A549 (cell line): ENCODE results near the gene ESR2. TPM values are rescaled to one million over a fixed set of nuclear protein-coding genes. Genes with fewer than 3 reads are reported as not detected.

Source experiments
- ATAC-seq, 2 experiments: fragments of 200-7000 bp in 1 of 2; fragments of >200 bp in 1 of 2; cut with Nextera tagmentation in 1 of 2; cut with Tn5 transposase in 1 of 2; 3 replicates each; pipeline versions ENCODE4 v1.8.0 to v1.9.1; 2018 to 2020; ENCODE audit warnings: mild to moderate bottlenecking in 1 of 2, moderate library complexity in 1 of 2
- CTCF ChIA-PET: fragments of 300-600 bp; sonication (Branson Sonifier 250); formaldehyde crosslinking; extraction: SDS; loops from one replicate; lab custom pipeline; 2021; ENCODE audit warnings: antibody characterized with exemption, inconsistent platforms; lab: Yijun Ruan, JAX
- POLR2A ChIA-PET: fragments of 350-600 bp; formaldehyde crosslinking; extraction: SDS; loops from one replicate; lab custom pipeline; 2021; ENCODE audit warnings: antibody characterized with exemption, inconsistent platforms; lab: Yijun Ruan, JAX
- DNase-seq, 2 experiments: peaks; one replicate each; pipeline versions ENCODE4 v3.0.0 to v3.0.0-alpha.2; 2011 to 2016; ENCODE audit warnings: low read depth in 1 of 2, low spot score in 1 of 2
- FAIRE-seq: peaks from 2 replicates; lab custom pipeline; 2011; peaks lifted over from hg19 to GRCh38; lab: Jason Lieb, UNC
- H3K27ac ChIP-seq, 2 experiments: fragments of >200 bp; sonication (Bioruptor Twin); formaldehyde crosslinking; 3 replicates each; pipeline ENCODE4 v1.5.1; 2016 to 2017
- H3K4me1 ChIP-seq: fragments of >200 bp; sonication (Bioruptor Twin); formaldehyde crosslinking; 3 replicates; pipeline ENCODE4 v1.6.1; 2016
- H3K4me2 ChIP-seq: fragments of >200 bp; sonication (Bioruptor Twin); formaldehyde crosslinking; 3 replicates; pipeline ENCODE4 v1.6.1; 2016
- H3K4me3 ChIP-seq: fragments of >200 bp; sonication (Bioruptor Twin); formaldehyde crosslinking; 3 replicates; pipeline ENCODE4 v1.5.1; 2016
- H3K9me3 ChIP-seq: fragments of >200 bp; sonication (Bioruptor Twin); formaldehyde crosslinking; 3 replicates; pipeline ENCODE4 v1.6.1; 2016
- BHLHE40 ChIP-seq: IDR thresholded peaks from 2 replicates; pipeline ENCODE4 v1.6.1; 2012; ENCODE audit warnings: low read depth, low read length, inconsistent platforms
- EHMT2 ChIP-seq: fragments of 200-600 bp; sonication (generic); IDR thresholded peaks from 2 replicates; pipeline ENCODE4 v1.6.1; 2016; ENCODE audit warnings: antibody characterized with exemption, low read depth, mild to moderate bottlenecking, moderate library complexity
- EP300 ChIP-seq, 2 experiments: fragments of >200 bp; sonication (Bioruptor Twin); formaldehyde crosslinking; IDR thresholded peaks; 2 replicates in 1 of 2; 3 replicates in 1 of 2; pipeline ENCODE4 v1.6.1; 2016 to 2017
- FOXS1 ChIP-seq: fragments of 250-450 bp; sonication (Bioruptor Pico); IDR thresholded peaks from 2 replicates; pipeline ENCODE4 v1.5.0; 2020; ENCODE audit warnings: mild to moderate bottlenecking, moderate library complexity
- GATA3 ChIP-seq: IDR thresholded peaks from 2 replicates; pipeline ENCODE4 v1.6.1; 2012; ENCODE audit warnings: borderline replicate concordance
- HMGXB4 ChIP-seq: fragments of 250-450 bp; sonication (Bioruptor Pico); IDR thresholded peaks from 2 replicates; pipeline ENCODE4 v1.5.0; 2021; ENCODE audit warnings: mild to moderate bottlenecking, moderate library complexity, borderline replicate concordance
- HOXB13 ChIP-seq: fragments of 250-450 bp; sonication (Bioruptor Pico); IDR thresholded peaks from 2 replicates; pipeline ENCODE4 v1.5.0; 2020; ENCODE audit warnings: low read depth, mild to moderate bottlenecking, moderate library complexity
- HOXB5 ChIP-seq: fragments of 250-450 bp; sonication (Bioruptor Pico); IDR thresholded peaks from 2 replicates; pipeline ENCODE4 v1.5.0; 2020; ENCODE audit warnings: mild to moderate bottlenecking, moderate library complexity
- KDM5A ChIP-seq: fragments of 200-600 bp; sonication (generic); IDR thresholded peaks from 2 replicates; pipeline ENCODE4 v1.6.1; 2016; ENCODE audit warnings: antibody characterized with exemption, mild to moderate bottlenecking
- MAZ ChIP-seq: fragments of 150-350 bp; IDR thresholded peaks from 2 replicates; pipeline ENCODE4 v1.6.1; 2014; ENCODE audit warnings: antibody characterized with exemption, low read depth, low read length, borderline replicate concordance
- MYC ChIP-seq: IDR thresholded peaks from 2 replicates; pipeline ENCODE4 v1.6.1; 2012; ENCODE audit warnings: mild to moderate bottlenecking, inconsistent platforms, low read length, improper control_type of control experiment, borderline replicate concordance
- PBX3 ChIP-seq: IDR thresholded peaks from 2 replicates; pipeline ENCODE4 v1.6.1; 2012
- POLR2AphosphoS2 ChIP-seq: conservative IDR thresholded peaks from 2 replicates; pipeline ENCODE4 v1.6.1; 2012; ENCODE audit warnings: low read length, improper control_type of control experiment, inconsistent platforms
- RFX5 ChIP-seq: fragments of 450-650 bp; IDR thresholded peaks from 2 replicates; pipeline ENCODE4 v1.7.1; 2014; ENCODE audit warnings: antibody characterized with exemption, mild to moderate bottlenecking, moderate library complexity
- TFCP2L1 ChIP-seq: fragments of 250-450 bp; sonication (Bioruptor Pico); IDR thresholded peaks from 2 replicates; pipeline ENCODE4 v1.5.0; 2021; ENCODE audit warnings: mild to moderate bottlenecking
- TP53 ChIP-seq: fragments of 250-450 bp; sonication (Bioruptor Pico); IDR thresholded peaks from 2 replicates; pipeline ENCODE4 v1.5.0; 2021; ENCODE audit warnings: mild to moderate bottlenecking, moderate library complexity
- ZC3H11A ChIP-seq: fragments of 450-650 bp; IDR thresholded peaks from 2 replicates; pipeline ENCODE4 v1.6.1; 2014; ENCODE audit warnings: antibody characterized with exemption, mild to moderate bottlenecking
- WGBS: methylation state at CpG from one replicate; pipeline ENCODE4 v1.1.6; 2017; ENCODE audit errors: missing lambda C conversion rate; 5-methylcytosine and 5-hydroxymethylcytosine counted together
- polyA plus RNA-seq, 4 experiments: library from polyadenylated mRNA; depleted of rRNA in 3 of 4; stranded (reverse); fragments of >200 nt; fragmentation: RNase III in 1 of 4; extraction: RNeasy Plus Mini Kit Qiagen cat#74134 plus additional on column Dnase treatment in 1 of 4; gene quantifications; 2 replicates in 3 of 4; 3 replicates in 1 of 4; pipeline ENCODE4 v1.2.3, GENCODE V29; 2011 to 2017
- TF ChIP-seq, protein P1 (sequence below): IDR thresholded peaks from 2 replicates; pipeline ENCODE4 v1.6.1; 2012; ENCODE audit warnings: low read depth, borderline replicate concordance
- TF ChIP-seq, protein P2 (sequence below): fragments of >200 bp; sonication (Bioruptor Twin); formaldehyde crosslinking; IDR thresholded peaks from 3 replicates; pipeline ENCODE4 v1.5.1; 2016
- TF ChIP-seq, protein P3 (sequence below): fragments of >200 bp; sonication (Bioruptor Twin); formaldehyde crosslinking; IDR thresholded peaks from 2 replicates; pipeline ENCODE4 v1.6.1; 2016
- TF ChIP-seq, protein P4 (sequence below): fragments of 150-350 bp; IDR thresholded peaks from 2 replicates; pipeline ENCODE4 v1.6.1; 2014; ENCODE audit warnings: low read depth, mild to moderate bottlenecking, low read length

Gene ESR2
- polyA plus RNA-seq, 2 of the 4 experiments (the other 2 are of a cell fraction), result 0.05 to 0.06 TPM

DNA sequence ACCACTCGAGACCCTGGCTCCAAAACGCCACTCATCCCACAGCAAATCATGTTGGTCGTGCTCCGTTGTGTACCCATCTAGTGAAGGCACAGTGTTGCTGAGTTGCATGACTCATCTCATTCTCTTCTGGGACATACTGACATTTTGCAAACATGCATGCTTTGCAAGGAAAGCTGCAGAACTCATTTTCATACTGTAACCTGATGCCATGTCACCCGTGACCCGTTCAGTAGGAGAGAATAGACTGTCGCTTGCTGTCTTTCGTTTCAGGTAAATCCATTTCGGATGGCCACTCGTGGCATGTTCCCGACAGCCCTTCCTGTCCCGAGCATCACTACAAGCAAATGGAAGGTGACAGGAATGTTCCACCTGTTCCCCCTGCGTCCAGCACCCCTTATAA lies 78.2 kb downstream of the ESR2 start:
- POLR2A ChIA-PET, result no interaction called here
- CTCF ChIA-PET, result no interaction called here
- H3K4me2 ChIP-seq, result no peak overlapping the region
- no peaks in the 10 kb centered on the region for H3K4me1 ChIP-seq
- TF ChIP-seq EHMT2 (no peak), FOXS1 (CRISPR knock-in tag) (no peak), HMGXB4 (CRISPR knock-in tag) (no peak), EP300 (IDR thresholded peaks at IDR 0.05) (no peak), BHLHE40 (no peak), GATA3 (no peak), HOXB5 (no peak), POLR2AphosphoS2 (no peak), TP53 (CRISPR knock-in tag) (no peak), RFX5 (no peak), KDM5A (no peak), MYC (no peak), TFCP2L1 (CRISPR knock-in tag) (no peak)
- TF ChIP-seq, protein P1, sequence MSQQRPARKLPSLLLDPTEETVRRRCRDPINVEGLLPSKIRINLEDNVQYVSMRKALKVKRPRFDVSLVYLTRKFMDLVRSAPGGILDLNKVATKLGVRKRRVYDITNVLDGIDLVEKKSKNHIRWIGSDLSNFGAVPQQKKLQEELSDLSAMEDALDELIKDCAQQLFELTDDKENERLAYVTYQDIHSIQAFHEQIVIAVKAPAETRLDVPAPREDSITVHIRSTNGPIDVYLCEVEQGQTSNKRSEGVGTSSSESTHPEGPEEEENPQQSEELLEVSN, result no peak
- TF ChIP-seq, protein P2, sequence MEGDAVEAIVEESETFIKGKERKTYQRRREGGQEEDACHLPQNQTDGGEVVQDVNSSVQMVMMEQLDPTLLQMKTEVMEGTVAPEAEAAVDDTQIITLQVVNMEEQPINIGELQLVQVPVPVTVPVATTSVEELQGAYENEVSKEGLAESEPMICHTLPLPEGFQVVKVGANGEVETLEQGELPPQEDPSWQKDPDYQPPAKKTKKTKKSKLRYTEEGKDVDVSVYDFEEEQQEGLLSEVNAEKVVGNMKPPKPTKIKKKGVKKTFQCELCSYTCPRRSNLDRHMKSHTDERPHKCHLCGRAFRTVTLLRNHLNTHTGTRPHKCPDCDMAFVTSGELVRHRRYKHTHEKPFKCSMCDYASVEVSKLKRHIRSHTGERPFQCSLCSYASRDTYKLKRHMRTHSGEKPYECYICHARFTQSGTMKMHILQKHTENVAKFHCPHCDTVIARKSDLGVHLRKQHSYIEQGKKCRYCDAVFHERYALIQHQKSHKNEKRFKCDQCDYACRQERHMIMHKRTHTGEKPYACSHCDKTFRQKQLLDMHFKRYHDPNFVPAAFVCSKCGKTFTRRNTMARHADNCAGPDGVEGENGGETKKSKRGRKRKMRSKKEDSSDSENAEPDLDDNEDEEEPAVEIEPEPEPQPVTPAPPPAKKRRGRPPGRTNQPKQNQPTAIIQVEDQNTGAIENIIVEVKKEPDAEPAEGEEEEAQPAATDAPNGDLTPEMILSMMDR, result no peak
- WGBS, result 90% methylated on average over 13 of the region's 13 CpGs
- H3K4me3 ChIP-seq, result no peak overlapping the region
- no peak for FAIRE-seq
- ATAC-seq, result no peak
- no peak overlapping the region for H3K27ac ChIP-seq
- no peak for DNase-seq
- no peaks in the 10 kb centered on the region for H3K9me3 ChIP-seq

- CTCF ChIA-PET, result interaction anchor here (0.6 to 1.1 kb wide), 2 partner anchors 13 to 415 kb away, joined by 3 to 5 read pairs; no protein-coding TSS in a partner anchor
- 92% methylated on average over 10 of the region's 10 CpGs for WGBS
- H3K9me3 ChIP-seq, result no peaks in the 10 kb centered on the region
- ATAC-seq (no peak), DNase-seq (no peak)
- H3K4me1 ChIP-seq, result no peaks in the 10 kb centered on the region
- no peak overlapping the region for H3K4me2 ChIP-seq
- H3K27ac ChIP-seq, result no peak overlapping the region
- no peak overlapping the region for H3K4me3 ChIP-seq
- POLR2A ChIA-PET, result no interaction called here
- TF ChIP-seq HOXB13 (CRISPR knock-in tag), result no peak
- TF ChIP-seq, protein P1, result no peak
- TF ChIP-seq, protein P3, sequence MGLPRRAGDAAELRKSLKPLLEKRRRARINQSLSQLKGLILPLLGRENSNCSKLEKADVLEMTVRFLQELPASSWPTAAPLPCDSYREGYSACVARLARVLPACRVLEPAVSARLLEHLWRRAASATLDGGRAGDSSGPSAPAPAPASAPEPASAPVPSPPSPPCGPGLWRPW, result no peak
- TF ChIP-seq ZC3H11A, result no peak
- TF ChIP-seq, protein P4, sequence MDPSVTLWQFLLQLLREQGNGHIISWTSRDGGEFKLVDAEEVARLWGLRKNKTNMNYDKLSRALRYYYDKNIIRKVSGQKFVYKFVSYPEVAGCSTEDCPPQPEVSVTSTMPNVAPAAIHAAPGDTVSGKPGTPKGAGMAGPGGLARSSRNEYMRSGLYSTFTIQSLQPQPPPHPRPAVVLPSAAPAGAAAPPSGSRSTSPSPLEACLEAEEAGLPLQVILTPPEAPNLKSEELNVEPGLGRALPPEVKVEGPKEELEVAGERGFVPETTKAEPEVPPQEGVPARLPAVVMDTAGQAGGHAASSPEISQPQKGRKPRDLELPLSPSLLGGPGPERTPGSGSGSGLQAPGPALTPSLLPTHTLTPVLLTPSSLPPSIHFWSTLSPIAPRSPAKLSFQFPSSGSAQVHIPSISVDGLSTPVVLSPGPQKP, result no peak
- no peak for TF ChIP-seq PBX3
- TF ChIP-seq MAZ, result no peak
- TF ChIP-seq, all 56 proteins: peak for 0
- FAIRE-seq, result no peak
These were observed 78.9 kb downstream of the ESR2 start for GRCh38 chr14:64215274-64215673.
